ENCODE results near the gene EMILIN3. TPM values are rescaled to one million over a fixed set of nuclear protein-coding genes. Genes with fewer than 3 reads are reported as not detected.

Gene EMILIN3, protein sequence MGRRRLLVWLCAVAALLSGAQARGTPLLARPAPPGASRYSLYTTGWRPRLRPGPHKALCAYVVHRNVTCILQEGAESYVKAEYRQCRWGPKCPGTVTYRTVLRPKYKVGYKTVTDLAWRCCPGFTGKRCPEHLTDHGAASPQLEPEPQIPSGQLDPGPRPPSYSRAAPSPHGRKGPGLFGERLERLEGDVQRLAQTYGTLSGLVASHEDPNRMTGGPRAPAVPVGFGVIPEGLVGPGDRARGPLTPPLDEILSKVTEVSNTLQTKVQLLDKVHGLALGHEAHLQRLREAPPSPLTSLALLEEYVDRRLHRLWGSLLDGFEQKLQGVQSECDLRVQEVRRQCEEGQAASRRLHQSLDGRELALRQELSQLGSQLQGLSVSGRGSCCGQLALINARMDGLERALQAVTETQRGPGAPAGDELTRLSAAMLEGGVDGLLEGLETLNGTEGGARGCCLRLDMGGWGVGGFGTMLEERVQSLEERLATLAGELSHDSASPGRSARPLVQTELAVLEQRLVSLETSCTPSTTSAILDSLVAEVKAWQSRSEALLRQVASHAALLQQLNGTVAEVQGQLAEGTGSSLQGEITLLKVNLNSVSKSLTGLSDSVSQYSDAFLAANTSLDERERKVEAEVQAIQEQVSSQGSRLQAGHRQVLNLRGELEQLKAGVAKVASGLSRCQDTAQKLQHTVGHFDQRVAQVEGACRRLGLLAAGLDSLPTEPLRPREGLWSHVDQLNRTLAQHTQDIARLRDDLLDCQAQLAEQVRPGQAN
- total RNA-seq, result under 1 TPM; under 0.01 TPM

DNA sequence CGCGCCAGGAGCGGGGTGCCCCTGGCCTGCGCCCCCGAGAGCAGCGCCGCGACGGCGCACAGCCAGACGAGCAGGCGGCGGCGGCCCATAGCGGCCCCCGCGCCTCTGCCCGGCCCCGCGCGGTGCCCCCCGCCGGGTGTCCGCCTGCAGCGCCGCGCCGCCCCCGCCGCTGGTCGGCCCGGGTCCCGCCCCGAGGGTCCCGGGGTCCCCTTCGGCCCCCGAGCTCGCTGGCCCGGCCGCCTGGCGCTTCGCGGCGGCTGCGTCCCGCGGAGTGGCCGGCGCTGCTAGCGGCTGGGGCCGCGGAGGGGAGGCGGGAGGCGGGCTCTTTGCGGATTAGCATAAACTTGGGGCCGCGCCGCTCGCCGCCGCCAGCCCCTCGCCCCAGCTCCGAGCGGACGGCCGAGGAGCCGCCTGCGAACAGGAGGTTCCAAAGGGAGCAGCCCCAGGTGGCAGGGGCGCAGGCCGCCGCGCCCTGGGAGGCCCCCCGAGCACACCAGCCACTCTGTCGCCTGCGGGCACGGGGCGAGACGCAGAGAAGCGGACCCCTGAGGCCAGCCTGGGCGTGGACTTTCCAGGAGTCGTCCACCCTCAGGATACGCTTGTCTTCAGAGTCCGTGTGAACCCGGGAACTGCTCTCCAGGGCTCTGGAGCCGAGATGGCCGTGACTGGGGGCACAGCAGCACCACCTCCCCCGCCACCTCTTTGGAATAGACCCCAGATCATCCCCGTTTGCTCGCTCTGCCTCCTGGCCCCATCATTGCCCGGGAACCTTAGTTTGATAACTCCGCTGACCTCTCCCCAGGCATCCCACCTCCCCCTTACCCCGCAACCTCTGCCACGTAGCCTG, at the start of gene EMILIN3:
Gene EMILIN3, minus strand, starts transcription at position 273 of the 847 bp plus-strand sequence. Its CDS starts 184 bp downstream, at position 89.

DNA sequence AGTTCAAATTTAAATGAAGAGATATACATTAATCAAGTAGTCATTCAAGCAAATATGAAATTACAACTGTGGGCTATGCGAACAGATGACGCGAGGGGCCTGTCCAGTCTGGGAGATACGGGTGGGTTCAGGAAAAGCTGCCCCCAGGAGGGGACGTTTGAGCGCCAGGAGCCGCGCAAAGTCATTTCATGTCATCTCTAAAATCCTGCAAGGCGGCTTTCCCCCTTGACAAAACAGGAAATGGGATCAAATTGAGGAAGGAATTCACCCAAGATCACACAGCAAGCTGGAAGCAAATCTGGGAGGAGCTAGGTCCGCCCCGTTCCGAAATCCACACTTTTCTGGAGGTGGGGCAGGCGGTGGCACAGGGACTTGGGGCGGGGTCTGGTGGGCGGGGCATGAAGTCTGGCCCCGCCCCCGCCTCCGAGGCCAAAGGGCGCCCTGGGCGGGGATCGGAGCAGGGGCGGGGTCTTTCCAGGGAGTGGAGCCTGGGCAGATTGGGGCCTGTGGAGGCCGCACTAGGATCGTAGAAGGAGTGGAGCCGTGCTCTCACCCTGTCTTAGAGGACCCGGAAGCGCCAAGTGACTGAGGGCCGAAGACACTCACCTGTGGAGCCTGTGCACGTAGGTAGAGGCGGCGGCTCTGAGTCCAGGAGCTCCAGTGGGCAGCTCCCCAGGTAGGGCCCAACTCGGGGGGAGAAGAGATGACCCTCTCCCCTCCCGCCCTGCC, 26.1 kb downstream of the EMILIN3 start, which contains the start of gene LPIN3:
Gene LPIN3, plus strand, starts transcription at position 495 of the 729 bp plus-strand sequence. CDS start 4,983 bp downstream, outside the sequence.

DNA sequence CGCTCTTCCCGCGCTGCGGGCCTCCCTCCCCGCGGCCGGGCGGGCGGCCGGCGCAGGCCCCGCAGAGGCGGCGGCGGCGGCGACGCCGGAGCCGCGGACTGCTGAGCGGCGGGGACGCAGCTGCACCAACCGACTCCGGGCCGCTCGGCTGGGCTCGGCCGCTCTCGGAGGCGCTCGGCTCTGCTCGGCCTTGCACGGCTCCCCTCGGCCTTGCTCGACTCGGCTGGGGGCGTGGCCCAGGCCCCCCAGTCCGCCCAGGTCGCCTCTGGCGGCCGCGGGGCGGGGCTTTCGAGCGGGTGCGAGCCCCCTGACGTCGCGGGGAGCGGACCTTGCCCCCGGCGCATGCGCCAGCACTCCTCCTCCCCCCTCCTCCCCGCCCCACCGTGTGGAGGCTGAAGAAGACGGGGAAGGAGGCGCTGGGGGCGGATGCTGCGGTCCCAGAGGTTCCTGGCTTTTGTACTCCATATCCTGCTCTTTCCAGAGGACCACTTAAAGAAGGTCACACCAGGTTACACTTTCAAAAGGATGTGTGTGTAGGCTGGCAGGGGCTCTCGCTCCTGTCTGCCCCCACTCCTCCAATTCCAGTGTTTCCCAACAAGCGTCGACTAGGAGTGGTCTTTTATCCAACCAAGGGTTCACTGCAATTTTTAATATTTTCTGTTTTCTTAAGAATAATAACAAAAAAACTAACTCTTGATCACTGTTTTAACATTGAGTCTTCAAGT, 48.9 kb downstream of the EMILIN3 start, which contains the start of gene ZHX3:
Gene ZHX3, minus strand, starts transcription at position 186 of the 725 bp plus-strand sequence. CDS start 112,815 bp downstream, outside the sequence.

Other genes with a start within 250 kb of the EMILIN3 start
- 10 to 100 TPM; 56.1 to 92.2 TPM for gene PLCG1, start 229.3 kb downstream of the EMILIN3 start, total RNA-seq
- gene ZHX3, start 49.1 kb downstream of the EMILIN3 start, total RNA-seq, result 10 to 100 TPM; 12.3 to 12.7 TPM
- gene LPIN3, start 26.0 kb downstream of the EMILIN3 start, total RNA-seq, result 10 to 100 TPM; 10.7 to 11.4 TPM